GM23248 (cell line): Measurements from ENCODE around the gene INTS1.

Experiments used
- EZH2 ChIP-seq: fragments of 200-600 bp; sonication (generic); IDR thresholded peaks from 2 replicates; pipeline ENCODE4 v1.6.1; 2018; ENCODE audit warnings: antibody characterized with exemption, mild to moderate bottlenecking; ENCODE audit not compliant: insufficient read depth, poor library complexity, severe bottlenecking
- EZH2phosphoT487 ChIP-seq: fragments of 200-600 bp; sonication (generic); IDR thresholded peaks from 2 replicates; pipeline ENCODE4 v1.6.1; 2018; ENCODE audit warnings: antibody characterized with exemption, moderate library complexity, mild to moderate bottlenecking, low read depth; ENCODE audit not compliant: insufficient read depth

GRCh38 chr7:1489336-1489735, 14.9 kb downstream of the INTS1 start:
- TF ChIP-seq EZH2phosphoT487, result no peak
- TF ChIP-seq EZH2, result no peak
